ENCODE results near the gene JMJD8. TPM values are rescaled to one million over a fixed set of nuclear protein-coding genes. Genes with fewer than 3 reads are reported as not detected.
A peak's percentile ranks its signal among the peaks of the same experiment; 100 is the strongest.

JMJD8 gene
- total RNA-seq, 1 donor from 2014 or later: 26.1 TPM

- TF ChIP-seq, protein P1, sequence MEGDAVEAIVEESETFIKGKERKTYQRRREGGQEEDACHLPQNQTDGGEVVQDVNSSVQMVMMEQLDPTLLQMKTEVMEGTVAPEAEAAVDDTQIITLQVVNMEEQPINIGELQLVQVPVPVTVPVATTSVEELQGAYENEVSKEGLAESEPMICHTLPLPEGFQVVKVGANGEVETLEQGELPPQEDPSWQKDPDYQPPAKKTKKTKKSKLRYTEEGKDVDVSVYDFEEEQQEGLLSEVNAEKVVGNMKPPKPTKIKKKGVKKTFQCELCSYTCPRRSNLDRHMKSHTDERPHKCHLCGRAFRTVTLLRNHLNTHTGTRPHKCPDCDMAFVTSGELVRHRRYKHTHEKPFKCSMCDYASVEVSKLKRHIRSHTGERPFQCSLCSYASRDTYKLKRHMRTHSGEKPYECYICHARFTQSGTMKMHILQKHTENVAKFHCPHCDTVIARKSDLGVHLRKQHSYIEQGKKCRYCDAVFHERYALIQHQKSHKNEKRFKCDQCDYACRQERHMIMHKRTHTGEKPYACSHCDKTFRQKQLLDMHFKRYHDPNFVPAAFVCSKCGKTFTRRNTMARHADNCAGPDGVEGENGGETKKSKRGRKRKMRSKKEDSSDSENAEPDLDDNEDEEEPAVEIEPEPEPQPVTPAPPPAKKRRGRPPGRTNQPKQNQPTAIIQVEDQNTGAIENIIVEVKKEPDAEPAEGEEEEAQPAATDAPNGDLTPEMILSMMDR (IDR thresholded peaks at IDR 0.05; ENCODE audit: partially characterized antibody, unreplicated experiment): no peak
- Mint-ChIP-seq H3K36me3 (ENCODE audit: unreplicated experiment) (no peaks in the 10 kb centered on the region), H3K9me3 (ENCODE audit: unreplicated experiment) (peaks cover 10% of the 10 kb centered on the region), H3K27me3 (ENCODE audit: unreplicated experiment) (peaks cover 15% of the 10 kb centered on the region), H3K27ac (ENCODE audit: unreplicated experiment) (peak overlapping the region; percentile 99), H3K4me3 (ENCODE audit: unreplicated experiment) (peak overlapping the region; percentile 85), H3K4me1 (ENCODE audit: low read depth, unreplicated experiment) (peaks cover 14% of the 10 kb centered on the region)
- DNase-seq: no peak
Observed at GRCh38 chr16:719815-720446, 35.8 kb upstream of the JMJD8 start.

- DNase-seq: no peak
- H3K27me3 Mint-ChIP-seq (ENCODE audit: unreplicated experiment): peaks cover 15% of the 10 kb centered on the region
- TF ChIP-seq, protein P1 (IDR thresholded peaks at IDR 0.05; ENCODE audit: partially characterized antibody, unreplicated experiment): no peak
- peaks cover 14% of the 10 kb centered on the region for H3K4me1 Mint-ChIP-seq (ENCODE audit: low read depth, unreplicated experiment)
- H3K36me3 Mint-ChIP-seq (ENCODE audit: unreplicated experiment): no peaks in the 10 kb centered on the region
- H3K9me3 Mint-ChIP-seq (ENCODE audit: unreplicated experiment): peaks cover 11% of the 10 kb centered on the region
- H3K27ac Mint-ChIP-seq (ENCODE audit: unreplicated experiment): peak overlapping the region; percentile 99
- peak overlapping the region; percentile 81 for H3K4me3 Mint-ChIP-seq (ENCODE audit: unreplicated experiment)
Observed at GRCh38 chr16:718922-719321, 34.8 kb upstream of the JMJD8 start.

- DNase-seq: no peak
- no peaks in the 10 kb centered on the region for H3K36me3 Mint-ChIP-seq (ENCODE audit: unreplicated experiment)
- peaks cover 14% of the 10 kb centered on the region for H3K9me3 Mint-ChIP-seq (ENCODE audit: unreplicated experiment)
Observed at GRCh38 chr16:718389-718788, 34.3 kb upstream of the JMJD8 start.

GRCh38 chr16:717450-718245, 33.5 kb upstream of the JMJD8 start:
- no peaks in the 10 kb centered on the region for H3K36me3 Mint-ChIP-seq (ENCODE audit: unreplicated experiment)
- DNase-seq: no peak
- H3K4me1 Mint-ChIP-seq (ENCODE audit: low read depth, unreplicated experiment): peaks cover 15% of the 10 kb centered on the region
- peak overlapping the region; percentile 64 for H3K27ac Mint-ChIP-seq (ENCODE audit: unreplicated experiment)
- H3K4me3 Mint-ChIP-seq (ENCODE audit: unreplicated experiment): peak overlapping the region; percentile 64
- TF ChIP-seq, protein P1 (IDR thresholded peaks at IDR 0.05; ENCODE audit: partially characterized antibody, unreplicated experiment): no peak
- peaks cover 22% of the 10 kb centered on the region for H3K27me3 Mint-ChIP-seq (ENCODE audit: unreplicated experiment)
- H3K9me3 Mint-ChIP-seq (ENCODE audit: unreplicated experiment): peaks cover 18% of the 10 kb centered on the region

More at GRCh38 chr16:718389-718788, 34.3 kb upstream of the JMJD8 start:
- H3K4me1 Mint-ChIP-seq (ENCODE audit: low read depth, unreplicated experiment): peaks cover 14% of the 10 kb centered on the region
- TF ChIP-seq, protein P1 (IDR thresholded peaks at IDR 0.05; ENCODE audit: partially characterized antibody, unreplicated experiment): no peak
- peaks cover 18% of the 10 kb centered on the region for H3K27me3 Mint-ChIP-seq (ENCODE audit: unreplicated experiment)
- H3K4me3 Mint-ChIP-seq (ENCODE audit: unreplicated experiment): peak overlapping the region; percentile 81
- peak overlapping the region; percentile 99 for H3K27ac Mint-ChIP-seq (ENCODE audit: unreplicated experiment)

All from glutamatergic neuron (in vitro differentiated cells).